ENCODE data around the gene C10orf105. TPM values are rescaled to one million over a fixed set of nuclear protein-coding genes. Genes with fewer than 3 reads are reported as not detected.

Gene C10orf105
- total RNA-seq, 2 donors from 2014 or later, result 0.13 to 0.33 TPM

DNA sequence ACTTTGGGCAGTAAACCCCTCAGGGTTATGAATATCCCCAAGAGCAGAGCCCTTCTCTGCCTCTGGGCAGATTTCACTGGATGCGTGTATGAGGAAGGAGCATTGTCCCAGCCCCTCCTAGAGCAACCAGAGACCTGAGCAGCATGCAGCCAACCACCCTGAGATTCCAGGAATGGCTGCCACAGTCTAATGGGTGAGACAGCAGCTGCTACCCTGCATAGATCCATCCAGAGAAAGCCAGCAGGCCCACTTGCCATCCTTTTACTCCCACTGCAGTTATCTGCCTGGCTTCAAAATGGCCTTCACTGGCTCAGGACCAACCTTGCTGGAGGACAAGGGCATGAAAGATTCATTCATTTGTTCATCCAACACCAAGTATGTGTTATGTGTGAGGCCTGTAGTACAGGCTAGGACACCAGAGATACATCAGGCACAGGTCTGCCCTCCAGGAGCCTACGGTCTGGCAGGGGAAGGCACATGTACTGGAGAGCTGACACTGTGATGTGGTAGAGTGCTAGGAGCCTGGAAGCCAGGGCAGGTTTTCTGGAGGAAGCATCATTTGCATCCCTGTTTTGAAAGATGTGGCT is 26.2 kb upstream of the C10orf105 start:
- Mint-ChIP-seq H3K36me3 (ENCODE audit: low read depth) (no peaks in the 10 kb centered on the region), H3K27ac (no peak overlapping the region), H3K4me3 (no peak overlapping the region), H3K9me3 (no peaks in the 10 kb centered on the region), H3K27me3 (ENCODE audit: insufficient read depth) (no peaks in the 10 kb centered on the region), H3K4me1 (peaks cover 6% of the 10 kb centered on the region)
- Histone ChIP-seq H3K27me3 (ENCODE audit: control insufficient read depth, insufficient read depth, low read length, poor library complexity, severe bottlenecking) (no peaks in the 10 kb centered on the region), H3K4me3 (ENCODE audit: low read length) (no peak overlapping the region), H3K4me1 (ENCODE audit: control insufficient read depth, insufficient read depth, low read length) (no peaks in the 10 kb centered on the region), H3K27ac (ENCODE audit: low read depth, low read length) (no peak overlapping the region), H3K36me3 (ENCODE audit: control insufficient read depth, insufficient read depth, low read length) (no peaks in the 10 kb centered on the region), H3K9me3 (ENCODE audit: control insufficient read depth, low read length) (no peaks in the 10 kb centered on the region), H3K9ac (ENCODE audit: extremely low read depth, low read length, poor library complexity, severe bottlenecking) (no peak overlapping the region)
- no peak for TF ChIP-seq CTCF (conservative IDR thresholded peaks at IDR 0.05)
- 95 to 100% methylated on average over 1 to 2 of the region's 2 CpGs for WGBS, 2 experiments (ENCODE audit: insufficient coverage in 1 of 2, insufficient read length in 1 of 2)
- DNase-seq, result no peak

DNA sequence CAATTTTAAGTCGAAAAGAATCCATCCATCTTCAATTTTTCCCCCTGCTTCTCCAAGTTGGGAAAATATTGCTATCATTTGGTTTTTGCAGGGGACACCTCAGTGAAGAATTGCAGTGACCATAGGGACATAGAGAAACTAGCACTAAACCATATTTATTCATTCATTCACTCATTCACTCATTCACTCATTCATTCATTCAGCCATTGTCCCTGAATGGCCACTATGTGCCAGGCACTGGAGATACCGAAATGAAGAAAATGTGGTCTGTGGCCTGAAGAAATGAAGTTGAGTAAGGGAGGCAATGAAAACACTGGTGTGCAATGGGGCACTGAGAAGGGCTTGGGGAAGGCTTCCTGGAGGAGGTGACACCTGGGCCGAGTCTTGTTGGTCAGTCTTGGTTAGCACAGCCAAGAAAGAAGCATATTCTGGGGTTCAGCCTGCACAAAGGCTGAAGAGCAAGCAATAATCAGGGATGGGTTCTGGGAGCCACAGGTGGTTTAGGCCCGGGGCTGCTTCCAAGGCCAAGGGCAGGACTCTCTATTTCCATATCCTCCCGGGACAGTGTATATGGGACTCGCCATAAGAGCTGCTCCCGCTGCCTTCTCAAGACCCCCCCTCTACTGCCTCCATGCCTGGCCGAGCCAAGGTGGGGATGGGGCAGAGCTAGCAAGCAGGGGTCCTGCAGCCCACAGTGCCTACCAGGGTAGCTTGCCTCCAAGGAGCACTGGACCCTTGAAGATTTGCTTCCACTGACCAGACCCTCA is 25.5 kb upstream of the C10orf105 start:
- no peak overlapping the region for H3K27ac Mint-ChIP-seq
- H3K9me3 ChIP-seq (ENCODE audit: control insufficient read depth, low read length), result no peaks in the 10 kb centered on the region
- H3K36me3 Mint-ChIP-seq (ENCODE audit: low read depth), result no peaks in the 10 kb centered on the region
- H3K27ac ChIP-seq (ENCODE audit: low read depth, low read length), result no peak overlapping the region
- no peak overlapping the region for H3K9ac ChIP-seq (ENCODE audit: extremely low read depth, low read length, poor library complexity, severe bottlenecking)
- WGBS, 2 experiments (ENCODE audit: insufficient coverage in 1 of 2, insufficient read length in 1 of 2), result 94 to 100% methylated on average over 2 to 7 of the region's 8 CpGs
- H3K36me3 ChIP-seq (ENCODE audit: control insufficient read depth, insufficient read depth, low read length), result no peaks in the 10 kb centered on the region
- peaks cover 6% of the 10 kb centered on the region for H3K4me1 Mint-ChIP-seq
- no peaks in the 10 kb centered on the region for H3K4me1 ChIP-seq (ENCODE audit: control insufficient read depth, insufficient read depth, low read length)
- H3K27me3 Mint-ChIP-seq (ENCODE audit: insufficient read depth), result no peaks in the 10 kb centered on the region
- TF ChIP-seq CTCF (conservative IDR thresholded peaks at IDR 0.05), result no peak
- no peaks in the 10 kb centered on the region for H3K27me3 ChIP-seq (ENCODE audit: control insufficient read depth, insufficient read depth, low read length, poor library complexity, severe bottlenecking)
- H3K9me3 Mint-ChIP-seq, result no peaks in the 10 kb centered on the region
- H3K4me3 Mint-ChIP-seq, result no peak overlapping the region
- H3K4me3 ChIP-seq (ENCODE audit: low read length), result no peak overlapping the region
- DNase-seq, result no peak

- H3K36me3 Mint-ChIP-seq (ENCODE audit: low read depth), result no peaks in the 10 kb centered on the region
- no peaks in the 10 kb centered on the region for H3K9me3 ChIP-seq (ENCODE audit: control insufficient read depth, low read length)
- H3K36me3 ChIP-seq (ENCODE audit: control insufficient read depth, insufficient read depth, low read length), result no peaks in the 10 kb centered on the region
- TF ChIP-seq CTCF (conservative IDR thresholded peaks at IDR 0.05), result no peak
- peaks cover 6% of the 10 kb centered on the region for H3K4me1 Mint-ChIP-seq
- peaks cover 2% of the 10 kb centered on the region for H3K27me3 Mint-ChIP-seq (ENCODE audit: insufficient read depth)
- no peaks in the 10 kb centered on the region for H3K9me3 Mint-ChIP-seq
- H3K27me3 ChIP-seq (ENCODE audit: control insufficient read depth, insufficient read depth, low read length, poor library complexity, severe bottlenecking), result no peaks in the 10 kb centered on the region
- no peak overlapping the region for H3K27ac ChIP-seq (ENCODE audit: low read depth, low read length)
- H3K4me3 ChIP-seq (ENCODE audit: low read length), result no peak overlapping the region
- H3K9ac ChIP-seq (ENCODE audit: extremely low read depth, low read length, poor library complexity, severe bottlenecking), result no peak overlapping the region
- no peak overlapping the region for H3K27ac Mint-ChIP-seq
- WGBS, 2 experiments (ENCODE audit: insufficient coverage in 1 of 2, insufficient read length in 1 of 2), result 100% methylated on average over 1 of the region's 1 CpG; no CpG with 5 or more reads in 1 of the 2 experiments
- DNase-seq, result no peak
- H3K4me3 Mint-ChIP-seq, result no peak overlapping the region
- H3K4me1 ChIP-seq (ENCODE audit: control insufficient read depth, insufficient read depth, low read length), result no peaks in the 10 kb centered on the region
Observed at GRCh38 chr10:71743866-71744265, 24.3 kb upstream of the C10orf105 start.
